ENCODE measurements around the gene RAI1.

- TF ChIP-seq, protein P1, sequence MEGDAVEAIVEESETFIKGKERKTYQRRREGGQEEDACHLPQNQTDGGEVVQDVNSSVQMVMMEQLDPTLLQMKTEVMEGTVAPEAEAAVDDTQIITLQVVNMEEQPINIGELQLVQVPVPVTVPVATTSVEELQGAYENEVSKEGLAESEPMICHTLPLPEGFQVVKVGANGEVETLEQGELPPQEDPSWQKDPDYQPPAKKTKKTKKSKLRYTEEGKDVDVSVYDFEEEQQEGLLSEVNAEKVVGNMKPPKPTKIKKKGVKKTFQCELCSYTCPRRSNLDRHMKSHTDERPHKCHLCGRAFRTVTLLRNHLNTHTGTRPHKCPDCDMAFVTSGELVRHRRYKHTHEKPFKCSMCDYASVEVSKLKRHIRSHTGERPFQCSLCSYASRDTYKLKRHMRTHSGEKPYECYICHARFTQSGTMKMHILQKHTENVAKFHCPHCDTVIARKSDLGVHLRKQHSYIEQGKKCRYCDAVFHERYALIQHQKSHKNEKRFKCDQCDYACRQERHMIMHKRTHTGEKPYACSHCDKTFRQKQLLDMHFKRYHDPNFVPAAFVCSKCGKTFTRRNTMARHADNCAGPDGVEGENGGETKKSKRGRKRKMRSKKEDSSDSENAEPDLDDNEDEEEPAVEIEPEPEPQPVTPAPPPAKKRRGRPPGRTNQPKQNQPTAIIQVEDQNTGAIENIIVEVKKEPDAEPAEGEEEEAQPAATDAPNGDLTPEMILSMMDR (IDR thresholded peaks at IDR 0.05) = no peak
- TF ChIP-seq POLR2A (IDR thresholded peaks at IDR 0.05) = no peak
- no peak for TF ChIP-seq EP300 (IDR thresholded peaks at IDR 0.05)
- no peak for TF ChIP-seq POLR2AphosphoS5 (IDR thresholded peaks at IDR 0.05)
Observed at GRCh38 chr17:17834974-17835373, 153.7 kb downstream of the RAI1 start.

Data from sigmoid colon (tissue), 4 donors.